BJ (cell line): ENCODE results near the gene INSR. TPM values are rescaled to one million over a fixed set of nuclear protein-coding genes. Genes with fewer than 3 reads are reported as not detected.

Source experiments
- CTCF ChIA-PET: fragments of 350-600 bp; formaldehyde crosslinking; extraction: SDS; loops from one replicate; lab custom pipeline; 2021; ENCODE audit warnings: antibody characterized with exemption, inconsistent platforms; lab: Yijun Ruan, JAX
- POLR2A ChIA-PET: fragments of 300-600 bp; sonication (Branson Sonifier 250); formaldehyde crosslinking; extraction: SDS; loops from one replicate; lab custom pipeline; 2021; ENCODE audit warnings: antibody characterized with exemption; lab: Charles Lee
- DNase-seq: peaks from one replicate; pipeline ENCODE4 v3.0.0-alpha.2; 2011; ENCODE audit warnings: low read depth
- H3K27me3 ChIP-seq: 2 replicates; pipeline ENCODE4 v1.6.0; 2011; ENCODE audit warnings: low read length; ENCODE audit not compliant: control insufficient read depth, insufficient read depth
- H3K36me3 ChIP-seq: 2 replicates; pipeline ENCODE4 v1.5.1; 2011; ENCODE audit warnings: low read length; ENCODE audit not compliant: control insufficient read depth, insufficient read depth
- H3K4me3 ChIP-seq: 2 replicates; pipeline ENCODE4 v1.5.1; 2011; ENCODE audit warnings: low read depth, mild to moderate bottlenecking, control low read depth, low read length
- polyA plus RNA-seq: library from polyadenylated mRNA; depleted of rRNA; stranded (reverse); fragments of >200 nt; gene quantifications from 2 replicates; pipeline ENCODE4 v1.2.3, GENCODE V29; 2011
- TF ChIP-seq, protein P1 (sequence below): IDR thresholded peaks from 2 replicates; pipeline ENCODE4 v1.5.1; 2011; ENCODE audit warnings: low read depth, mild to moderate bottlenecking, control low read depth, inconsistent platforms, low read length, moderate library complexity; ENCODE audit not compliant: insufficient read depth

The INSR gene
- polyA plus RNA-seq, 1 experiment, result 5.7 TPM

DNA sequence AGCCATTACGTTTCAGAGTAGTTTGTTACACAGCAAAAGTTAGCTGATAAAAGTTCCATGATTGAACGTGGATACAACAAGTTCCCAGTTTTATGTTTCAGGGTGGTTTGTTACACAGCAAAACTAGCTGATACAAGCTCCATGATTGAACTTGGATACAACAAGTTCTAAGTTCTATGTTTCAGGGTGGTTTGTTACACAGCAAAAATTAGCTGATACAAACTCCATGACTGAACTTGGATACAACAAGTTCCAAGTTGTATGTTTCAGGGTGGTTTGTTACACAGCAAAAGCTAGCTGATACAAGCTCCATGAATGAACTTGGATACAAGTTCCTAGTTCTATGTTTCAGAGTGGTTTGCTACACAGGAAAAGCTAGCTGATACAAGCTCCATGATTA, 47.6 kb downstream of the INSR start:
- ChIA-PET POLR2A (no interaction called here), CTCF (no interaction called here)
- no peak overlapping the region for H3K4me3 ChIP-seq
- no peak for DNase-seq
- no peaks in the 10 kb centered on the region for H3K27me3 ChIP-seq
- TF ChIP-seq, protein P1, sequence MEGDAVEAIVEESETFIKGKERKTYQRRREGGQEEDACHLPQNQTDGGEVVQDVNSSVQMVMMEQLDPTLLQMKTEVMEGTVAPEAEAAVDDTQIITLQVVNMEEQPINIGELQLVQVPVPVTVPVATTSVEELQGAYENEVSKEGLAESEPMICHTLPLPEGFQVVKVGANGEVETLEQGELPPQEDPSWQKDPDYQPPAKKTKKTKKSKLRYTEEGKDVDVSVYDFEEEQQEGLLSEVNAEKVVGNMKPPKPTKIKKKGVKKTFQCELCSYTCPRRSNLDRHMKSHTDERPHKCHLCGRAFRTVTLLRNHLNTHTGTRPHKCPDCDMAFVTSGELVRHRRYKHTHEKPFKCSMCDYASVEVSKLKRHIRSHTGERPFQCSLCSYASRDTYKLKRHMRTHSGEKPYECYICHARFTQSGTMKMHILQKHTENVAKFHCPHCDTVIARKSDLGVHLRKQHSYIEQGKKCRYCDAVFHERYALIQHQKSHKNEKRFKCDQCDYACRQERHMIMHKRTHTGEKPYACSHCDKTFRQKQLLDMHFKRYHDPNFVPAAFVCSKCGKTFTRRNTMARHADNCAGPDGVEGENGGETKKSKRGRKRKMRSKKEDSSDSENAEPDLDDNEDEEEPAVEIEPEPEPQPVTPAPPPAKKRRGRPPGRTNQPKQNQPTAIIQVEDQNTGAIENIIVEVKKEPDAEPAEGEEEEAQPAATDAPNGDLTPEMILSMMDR, result no peak
- no peaks in the 10 kb centered on the region for H3K36me3 ChIP-seq

DNA sequence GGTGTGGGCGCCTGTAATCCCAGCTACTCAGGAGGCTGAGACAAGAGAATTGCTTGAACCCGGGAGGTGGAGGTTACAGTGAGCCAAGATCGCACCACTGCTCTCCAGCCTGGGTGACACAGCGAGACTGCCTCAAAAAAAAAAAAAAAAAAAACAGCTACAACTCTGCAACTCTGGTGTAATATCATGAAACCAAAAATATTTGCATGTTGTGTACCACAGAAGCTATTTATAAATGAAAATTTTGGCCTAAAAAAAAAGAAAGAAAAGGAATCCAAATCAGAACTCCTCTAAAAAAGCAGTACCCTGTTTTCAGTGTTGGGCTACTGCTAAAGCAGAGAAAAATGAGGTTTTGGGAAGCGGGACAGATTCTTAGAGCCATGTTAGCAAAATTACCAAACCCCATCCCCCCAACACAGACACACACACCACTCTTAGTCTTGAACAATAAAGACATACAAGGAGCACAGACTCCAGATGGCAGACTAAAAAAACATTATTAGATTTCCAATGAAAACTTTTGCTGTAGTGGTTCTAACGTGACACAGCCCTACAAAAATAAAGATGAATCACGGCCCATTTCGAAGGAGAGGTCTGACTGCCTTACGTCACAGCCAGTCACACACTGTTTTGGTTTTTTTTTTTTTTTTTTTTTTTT, 51.5 kb downstream of the INSR start:
- CTCF ChIA-PET, result interaction anchor here (1.2 kb wide), 1 partner anchor 98 kb away, joined by 3 read pairs; no protein-coding TSS in a partner anchor
- Histone ChIP-seq H3K36me3 (no peaks in the 10 kb centered on the region), H3K27me3 (no peaks in the 10 kb centered on the region), H3K4me3 (no peak overlapping the region)
- TF ChIP-seq, protein P1, result no peak
- POLR2A ChIA-PET, result no interaction called here
- DNase-seq, result peak; percentile 79

DNA sequence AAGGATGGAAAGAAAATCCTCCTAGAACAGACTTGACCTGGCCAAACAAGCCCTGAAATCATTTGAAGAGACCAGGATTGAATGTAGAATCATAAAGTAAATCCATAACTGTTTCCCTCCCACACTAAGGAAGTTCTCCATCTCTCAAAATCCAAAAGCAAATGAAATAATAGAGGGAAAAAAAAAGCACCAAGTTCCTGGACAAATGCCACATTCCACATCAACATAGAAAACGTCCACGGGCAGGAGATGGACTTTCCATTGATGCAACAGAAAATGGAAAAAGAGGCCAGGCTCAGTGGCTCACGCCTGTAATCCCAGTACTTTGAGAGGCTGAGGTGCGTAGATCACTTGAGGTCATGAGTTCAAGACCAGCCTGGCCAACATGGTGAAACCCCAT, 56.2 kb downstream of the INSR start:
- Histone ChIP-seq H3K27me3 (no peaks in the 10 kb centered on the region), H3K4me3 (no peak overlapping the region), H3K36me3 (no peaks in the 10 kb centered on the region)
- ChIA-PET CTCF (no interaction called here), POLR2A (no interaction called here)
- TF ChIP-seq, protein P1, result no peak
- no peak for DNase-seq

DNA sequence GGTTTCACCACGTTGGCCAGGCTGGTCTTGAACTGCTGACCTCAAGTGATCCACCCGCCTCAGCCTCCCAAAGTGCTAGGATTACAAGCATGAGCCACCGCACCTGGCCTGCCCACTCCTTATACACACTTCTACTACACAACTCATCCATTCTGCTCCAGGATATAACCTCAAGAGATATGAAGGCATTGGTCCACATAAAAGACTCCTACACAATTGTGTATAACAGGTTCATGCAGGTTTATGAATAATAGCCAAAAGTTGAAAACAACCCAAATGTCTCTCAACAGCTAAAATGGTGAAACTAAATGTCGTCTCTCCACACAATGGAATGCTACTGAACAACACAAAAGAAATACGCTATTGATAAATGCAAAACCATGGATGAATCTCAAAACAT, 58.1 kb downstream of the INSR start:
- no peak for DNase-seq
- Histone ChIP-seq H3K36me3 (no peaks in the 10 kb centered on the region), H3K4me3 (no peak overlapping the region), H3K27me3 (no peaks in the 10 kb centered on the region)
- ChIA-PET CTCF (no interaction called here), POLR2A (no interaction called here)
- TF ChIP-seq, protein P1, result no peak

DNA sequence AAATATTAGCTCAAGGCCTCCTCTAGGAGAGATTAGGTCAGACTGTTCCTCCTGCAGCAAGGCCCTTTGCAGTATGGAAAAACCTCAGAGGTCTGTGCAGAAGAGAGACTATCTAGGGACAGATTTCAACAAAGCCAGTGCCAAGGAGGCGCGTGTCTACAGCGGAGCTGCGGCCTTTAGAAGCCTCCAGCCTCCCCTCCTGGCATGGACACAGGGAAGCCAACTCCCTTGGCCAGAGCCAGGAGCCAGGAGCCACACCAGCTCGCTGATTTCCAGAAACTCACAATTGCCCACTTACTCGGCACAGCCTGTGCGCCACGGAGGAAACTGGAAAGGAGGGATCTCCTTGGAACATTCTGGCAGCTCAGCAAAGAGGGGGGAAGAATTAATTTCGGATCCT, 63.4 kb downstream of the INSR start:
- H3K4me3 ChIP-seq, result no peak overlapping the region
- no peaks in the 10 kb centered on the region for H3K36me3 ChIP-seq
- no peaks in the 10 kb centered on the region for H3K27me3 ChIP-seq
- TF ChIP-seq, protein P1, result no peak
- POLR2A ChIA-PET, result no interaction called here
- CTCF ChIA-PET, result interaction anchor here (0.6 kb wide), 2 partner anchors 23 to 327 kb away, joined by 3 to 4 read pairs; no protein-coding TSS in a partner anchor
- DNase-seq, result no peak
